Measurements from ENCODE around the gene GEMIN5.

The GEMIN5 gene

GRCh38 chr5:154844809-154845208, 93.2 kb downstream of the GEMIN5 start:
- no peak overlapping the region for H3K27ac ChIP-seq (ENCODE audit: low read depth, low read length)
- no peaks in the 10 kb centered on the region for H3K79me2 ChIP-seq (ENCODE audit: control insufficient read depth, low read length)
- 0 out of 2 replicates have a peak, but pooled peaks cover 4% of the 10 kb centered on the region for H3F3A ChIP-seq (ENCODE audit: control insufficient read depth, insufficient read depth)

GRCh38 chr5:154842689-154843530, 95.1 kb downstream of the GEMIN5 start:
- Histone ChIP-seq H3K36me3 (ENCODE audit: control insufficient read depth, low read length) (no peaks in the 10 kb centered on the region), H3K4me1 (ENCODE audit: control insufficient read depth, low read length) (no peaks in the 10 kb centered on the region), H3F3A (ENCODE audit: control insufficient read depth, insufficient read depth) (no peaks in the 10 kb centered on the region), H3K4me2 (ENCODE audit: low read length) (no peak overlapping the region), H3K9me3 (ENCODE audit: control insufficient read depth, insufficient read depth, low read length) (no peaks in the 10 kb centered on the region), H3K4me3 (ENCODE audit: low read length) (no peak overlapping the region), H3K27me3 (ENCODE audit: control insufficient read depth, low read length) (no peaks in the 10 kb centered on the region), H3K9me2 (replicated peaks; ENCODE audit: control insufficient read depth, low read length) (no peaks in the 10 kb centered on the region), H3K79me2 (ENCODE audit: control insufficient read depth, low read length) (no peaks in the 10 kb centered on the region), H3K27ac (ENCODE audit: low read depth, low read length) (no peak overlapping the region), H4K20me1 (ENCODE audit: control insufficient read depth, insufficient read depth, low read depth, low read length) (no peaks in the 10 kb centered on the region)
- TF ChIP-seq CTCF (IDR thresholded peaks at IDR 0.05; ENCODE audit: low read depth, low read length, poor library complexity, severe bottlenecking): no peak
- TF ChIP-seq EZH2phosphoT487 (IDR thresholded peaks at IDR 0.05; ENCODE audit: borderline replicate concordance, low read length): no peak

More at GRCh38 chr5:154844809-154845208, 93.2 kb downstream of the GEMIN5 start:
- Histone ChIP-seq H3K4me1 (ENCODE audit: control insufficient read depth, low read length) (no peaks in the 10 kb centered on the region), H3K36me3 (ENCODE audit: control insufficient read depth, low read length) (no peaks in the 10 kb centered on the region), H3K4me3 (ENCODE audit: low read length) (no peak overlapping the region), H3K9me2 (replicated peaks; ENCODE audit: control insufficient read depth, low read length) (no peaks in the 10 kb centered on the region), H3K4me2 (ENCODE audit: low read length) (no peak overlapping the region), H3K9me3 (ENCODE audit: control insufficient read depth, insufficient read depth, low read length) (no peaks in the 10 kb centered on the region), H3K27me3 (ENCODE audit: control insufficient read depth, low read length) (no peaks in the 10 kb centered on the region), H4K20me1 (ENCODE audit: control insufficient read depth, insufficient read depth, low read depth, low read length) (no peaks in the 10 kb centered on the region)
- TF ChIP-seq CTCF (IDR thresholded peaks at IDR 0.05; ENCODE audit: low read depth, low read length, poor library complexity, severe bottlenecking) (no peak), EZH2phosphoT487 (IDR thresholded peaks at IDR 0.05; ENCODE audit: borderline replicate concordance, low read length) (no peak)

GRCh38 chr5:154841273-154841661, 96.7 kb downstream of the GEMIN5 start:
- Histone ChIP-seq H3K36me3 (ENCODE audit: control insufficient read depth, low read length) (no peaks in the 10 kb centered on the region), H4K20me1 (ENCODE audit: control insufficient read depth, insufficient read depth, low read depth, low read length) (no peaks in the 10 kb centered on the region), H3K27me3 (ENCODE audit: control insufficient read depth, low read length) (no peaks in the 10 kb centered on the region), H3K79me2 (ENCODE audit: control insufficient read depth, low read length) (no peaks in the 10 kb centered on the region), H3K9me2 (replicated peaks; ENCODE audit: control insufficient read depth, low read length) (no peaks in the 10 kb centered on the region), H3K4me3 (ENCODE audit: low read length) (no peak overlapping the region), H3K27ac (ENCODE audit: low read depth, low read length) (no peak overlapping the region), H3F3A (ENCODE audit: control insufficient read depth, insufficient read depth) (no peaks in the 10 kb centered on the region), H3K4me2 (ENCODE audit: low read length) (no peak overlapping the region), H3K4me1 (ENCODE audit: control insufficient read depth, low read length) (no peaks in the 10 kb centered on the region), H3K9me3 (ENCODE audit: control insufficient read depth, insufficient read depth, low read length) (no peaks in the 10 kb centered on the region)
- no peak for TF ChIP-seq EZH2phosphoT487 (IDR thresholded peaks at IDR 0.05; ENCODE audit: borderline replicate concordance, low read length)
- no peak for TF ChIP-seq CTCF (IDR thresholded peaks at IDR 0.05; ENCODE audit: low read depth, low read length, poor library complexity, severe bottlenecking)
